Measurements from ENCODE around the gene C7orf33.

DNA sequence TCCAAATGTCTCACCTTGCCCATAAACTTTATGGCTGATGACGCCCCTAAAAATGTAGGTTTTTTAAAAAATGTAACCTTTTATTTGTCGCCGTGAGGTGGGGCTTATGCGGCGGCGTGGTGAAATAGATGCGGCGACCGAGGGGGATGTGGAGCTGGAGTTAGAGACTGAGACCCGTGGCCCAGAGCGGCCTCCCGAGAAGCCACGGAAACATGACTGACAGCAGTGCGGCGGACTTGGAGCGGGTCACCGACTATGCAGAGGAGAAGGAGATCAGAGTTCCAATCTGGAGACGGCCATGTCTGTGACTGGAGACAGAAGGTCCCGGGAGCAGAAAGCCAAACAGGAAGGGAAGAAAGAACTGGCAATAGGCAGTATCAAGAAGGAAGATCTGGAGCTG, 46.5 kb downstream of the C7orf33 start:
- TF ChIP-seq, protein P1, sequence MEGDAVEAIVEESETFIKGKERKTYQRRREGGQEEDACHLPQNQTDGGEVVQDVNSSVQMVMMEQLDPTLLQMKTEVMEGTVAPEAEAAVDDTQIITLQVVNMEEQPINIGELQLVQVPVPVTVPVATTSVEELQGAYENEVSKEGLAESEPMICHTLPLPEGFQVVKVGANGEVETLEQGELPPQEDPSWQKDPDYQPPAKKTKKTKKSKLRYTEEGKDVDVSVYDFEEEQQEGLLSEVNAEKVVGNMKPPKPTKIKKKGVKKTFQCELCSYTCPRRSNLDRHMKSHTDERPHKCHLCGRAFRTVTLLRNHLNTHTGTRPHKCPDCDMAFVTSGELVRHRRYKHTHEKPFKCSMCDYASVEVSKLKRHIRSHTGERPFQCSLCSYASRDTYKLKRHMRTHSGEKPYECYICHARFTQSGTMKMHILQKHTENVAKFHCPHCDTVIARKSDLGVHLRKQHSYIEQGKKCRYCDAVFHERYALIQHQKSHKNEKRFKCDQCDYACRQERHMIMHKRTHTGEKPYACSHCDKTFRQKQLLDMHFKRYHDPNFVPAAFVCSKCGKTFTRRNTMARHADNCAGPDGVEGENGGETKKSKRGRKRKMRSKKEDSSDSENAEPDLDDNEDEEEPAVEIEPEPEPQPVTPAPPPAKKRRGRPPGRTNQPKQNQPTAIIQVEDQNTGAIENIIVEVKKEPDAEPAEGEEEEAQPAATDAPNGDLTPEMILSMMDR (IDR thresholded peaks at IDR 0.05) = no peak
- TF ChIP-seq POLR2A (IDR thresholded peaks at IDR 0.05) = no peak
